HepG2 (cell line): ENCODE data around the gene CCBE1.

Experiments
- CBFB ChIP-seq: sonication (generic); formaldehyde crosslinking; IDR thresholded peaks from 2 replicates; pipeline ENCODE4 v1.4.0; 2020; ENCODE audit warnings: missing genetic modification reagents
- HDAC2 ChIP-seq: sonication (generic); formaldehyde crosslinking; IDR thresholded peaks from 2 replicates; pipeline ENCODE4 v1.4.0; 2020; ENCODE audit warnings: missing genetic modification reagents
- MAX ChIP-seq: IDR thresholded peaks from 2 replicates; pipeline ENCODE4 v1.6.1; 2012; ENCODE audit warnings: inconsistent platforms
- POLR2AphosphoS5 ChIP-seq: IDR thresholded peaks from 2 replicates; pipeline ENCODE4 v1.6.1; 2012; ENCODE audit warnings: low read depth, low read length
- USF2 ChIP-seq, 2 experiments: sonication (generic) in 1 of 2; formaldehyde crosslinking in 1 of 2; IDR thresholded peaks; 2 replicates each; pipeline versions ENCODE4 v1.5.1 to v1.6.1; 2011 to 2020; ENCODE audit warnings: borderline replicate concordance in 1 of 2, low read depth in 1 of 2, low read length in 1 of 2, mild to moderate bottlenecking in 1 of 2, missing genetic modification reagents in 1 of 2, moderate library complexity in 1 of 2
- ZNF598 ChIP-seq: sonication (generic); formaldehyde crosslinking; IDR thresholded peaks from 2 replicates; pipeline ENCODE4 v1.5.1; 2020; ENCODE audit warnings: mild to moderate bottlenecking, missing genetic modification reagents, borderline replicate concordance
- ZNF839 ChIP-seq: sonication (generic); formaldehyde crosslinking; IDR thresholded peaks from 2 replicates; pipeline ENCODE4 v1.4.0; 2020; ENCODE audit warnings: missing genetic modification reagents, mild to moderate bottlenecking, borderline replicate concordance
- TF ChIP-seq, protein P1 (sequence below): sonication (generic); formaldehyde crosslinking; IDR thresholded peaks from 2 replicates; pipeline ENCODE4 v1.5.0; 2020; ENCODE audit warnings: mild to moderate bottlenecking, missing genetic modification reagents, moderate library complexity

- TF ChIP-seq MAX, result no peak
- TF ChIP-seq, protein P1, sequence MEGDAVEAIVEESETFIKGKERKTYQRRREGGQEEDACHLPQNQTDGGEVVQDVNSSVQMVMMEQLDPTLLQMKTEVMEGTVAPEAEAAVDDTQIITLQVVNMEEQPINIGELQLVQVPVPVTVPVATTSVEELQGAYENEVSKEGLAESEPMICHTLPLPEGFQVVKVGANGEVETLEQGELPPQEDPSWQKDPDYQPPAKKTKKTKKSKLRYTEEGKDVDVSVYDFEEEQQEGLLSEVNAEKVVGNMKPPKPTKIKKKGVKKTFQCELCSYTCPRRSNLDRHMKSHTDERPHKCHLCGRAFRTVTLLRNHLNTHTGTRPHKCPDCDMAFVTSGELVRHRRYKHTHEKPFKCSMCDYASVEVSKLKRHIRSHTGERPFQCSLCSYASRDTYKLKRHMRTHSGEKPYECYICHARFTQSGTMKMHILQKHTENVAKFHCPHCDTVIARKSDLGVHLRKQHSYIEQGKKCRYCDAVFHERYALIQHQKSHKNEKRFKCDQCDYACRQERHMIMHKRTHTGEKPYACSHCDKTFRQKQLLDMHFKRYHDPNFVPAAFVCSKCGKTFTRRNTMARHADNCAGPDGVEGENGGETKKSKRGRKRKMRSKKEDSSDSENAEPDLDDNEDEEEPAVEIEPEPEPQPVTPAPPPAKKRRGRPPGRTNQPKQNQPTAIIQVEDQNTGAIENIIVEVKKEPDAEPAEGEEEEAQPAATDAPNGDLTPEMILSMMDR (CRISPR knock-in tag), result no peak
- no peak for TF ChIP-seq HDAC2 (CRISPR knock-in tag)
- no peak for TF ChIP-seq USF2 (IDR thresholded peaks at IDR 0.05; ENCODE audit: low read depth, low read length)
- TF ChIP-seq USF2 (CRISPR knock-in tag; IDR thresholded peaks at IDR 0.05; ENCODE audit: borderline replicate concordance), result no peak
- TF ChIP-seq CBFB (CRISPR knock-in tag), result no peak
- TF ChIP-seq POLR2AphosphoS5, result no peak
- no peak for TF ChIP-seq ZNF839 (CRISPR knock-in tag)
- no peak for TF ChIP-seq ZNF598 (CRISPR knock-in tag)
These were observed 63.2 kb downstream of the CCBE1 start for GRCh38 chr18:59633961-59634485.
